Activated CD8-positive, alpha-beta T cell treated with anti-CD3 and anti-CD28 coated beads for 36 hours (primary cell): ENCODE results near the gene CLCN2. TPM values are rescaled to one million over a fixed set of nuclear protein-coding genes. Genes with fewer than 3 reads are reported as not detected.

ENCODE experiments used
- ATAC-seq: fragments of 200-7000 bp; cut with Tn5 transposase; one replicate; pipeline ENCODE4 v1.10.0; 2021; ENCODE audit warnings: mild to moderate bottlenecking, moderate library complexity
- CTCF ChIA-PET: fragments of 350-600 bp; sonication (Branson Sonifier 250); formaldehyde crosslinking; loops from one replicate; lab custom pipeline; 2021; ENCODE audit warnings: antibody characterized with exemption; lab: Charles Lee
- POLR2A ChIA-PET: fragments of 350-600 bp; sonication (Branson Sonifier 250); formaldehyde crosslinking; loops from one replicate; lab custom pipeline; 2021; ENCODE audit warnings: antibody characterized with exemption; lab: Charles Lee
- DNase-seq: peaks from one replicate; pipeline ENCODE4 v3.0.0-alpha.2; 2020
- H3K27ac Mint-ChIP-seq: one replicate; pipeline ENCODE4 v1.8.0; 2021; ENCODE audit warnings: mild to moderate bottlenecking, mixed read lengths
- H3K27me3 Mint-ChIP-seq: one replicate; pipeline ENCODE4 v1.8.0; 2021; ENCODE audit warnings: mixed read lengths
- H3K36me3 Mint-ChIP-seq: one replicate; pipeline ENCODE4 v1.8.0; 2021; ENCODE audit warnings: low read depth, mixed read lengths
- H3K4me1 Mint-ChIP-seq: one replicate; pipeline ENCODE4 v1.8.0; 2021; ENCODE audit warnings: low read depth, mixed read lengths
- H3K4me3 Mint-ChIP-seq: one replicate; pipeline ENCODE4 v1.8.0; 2021; ENCODE audit warnings: mild to moderate bottlenecking, moderate library complexity, mixed read lengths
- H3K9me3 Mint-ChIP-seq: one replicate; pipeline ENCODE4 v1.8.0; 2021; ENCODE audit warnings: mixed read lengths
- CTCF ChIP-seq: fragments of 200-600 bp; IDR thresholded peaks from one replicate; pipeline ENCODE4 v1.8.0; 2022; ENCODE audit warnings: antibody characterized with exemption, mild to moderate bottlenecking
- intact Hi-C: fragments of 100-400 bp; cut with micrococcal nuclease; formaldehyde crosslinking; loops from one replicate; pipeline ENCODE4 v1.10.0; 2022
- total RNA-seq, 2 experiments: library from RNA; stranded (reverse); gene quantifications; one replicate each; pipeline ENCODE4 v1.2.3, GENCODE V29; 2021

CLCN2 gene
- total RNA-seq, 2 experiments from 2014 or later: 4.0 to 4.2 TPM

DNA sequence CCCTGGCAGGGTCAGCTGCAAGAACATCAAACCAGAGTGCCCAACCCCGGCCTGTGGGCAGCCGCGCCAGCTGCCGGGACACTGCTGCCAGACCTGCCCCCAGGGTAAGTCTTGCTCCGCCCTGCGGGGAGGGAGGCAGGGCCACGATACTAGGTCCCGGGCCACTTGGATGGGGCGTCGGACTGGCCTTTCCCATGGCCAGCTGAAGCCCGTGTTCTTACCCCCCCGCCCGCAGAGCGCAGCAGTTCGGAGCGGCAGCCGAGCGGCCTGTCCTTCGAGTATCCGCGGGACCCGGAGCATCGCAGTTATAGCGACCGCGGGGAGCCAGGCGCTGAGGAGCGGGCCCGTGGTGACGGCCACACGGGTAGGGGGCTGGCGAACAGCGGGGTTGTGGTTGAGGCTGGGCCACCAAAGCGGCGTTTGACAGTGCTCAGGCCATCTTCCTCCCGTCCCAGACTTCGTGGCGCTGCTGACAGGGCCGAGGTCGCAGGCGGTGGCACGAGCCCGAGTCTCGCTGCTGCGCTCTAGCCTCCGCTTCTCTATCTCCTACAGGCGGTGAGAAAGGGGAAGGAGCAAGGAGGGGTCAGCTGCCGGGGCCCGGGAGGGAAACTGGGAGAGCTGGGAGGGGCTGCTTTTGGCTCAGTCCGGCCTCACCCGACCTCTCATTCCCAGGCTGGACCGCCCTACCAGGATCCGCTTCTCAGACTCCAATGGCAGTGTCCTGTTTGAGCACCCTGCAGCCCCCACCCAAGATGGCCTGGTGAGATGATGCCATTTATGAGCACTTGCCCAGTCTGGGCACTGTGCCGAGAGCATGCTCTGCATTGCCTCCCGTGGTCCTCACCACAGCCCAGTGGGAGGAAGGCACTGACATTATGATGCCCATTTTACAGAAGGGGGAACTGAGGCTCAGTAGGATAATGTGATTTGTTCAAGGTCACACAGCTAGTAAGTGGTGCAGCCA lies 20.1 kb upstream of the CLCN2 start:
- POLR2A ChIA-PET: interaction anchor here (0.6 to 2.0 kb wide), 3 partner anchors 14 to 32 kb away, joined by 3 to 5 read pairs (median 4); no protein-coding TSS in a partner anchor
- H3K27ac Mint-ChIP-seq: no peak overlapping the region
- DNase-seq (no peak), ATAC-seq (peak; percentile 12)
- peaks cover 3% of the 10 kb centered on the region for H3K4me1 Mint-ChIP-seq
- CTCF ChIA-PET: interaction anchor here (1.5 to 2.3 kb wide), 2 partner anchors 10 to 133 kb away, joined by 3 to 12 read pairs; no protein-coding TSS in a partner anchor
- no peaks in the 10 kb centered on the region for H3K36me3 Mint-ChIP-seq
- H3K9me3 Mint-ChIP-seq: no peaks in the 10 kb centered on the region
- TF ChIP-seq CTCF: no peak
- H3K4me3 Mint-ChIP-seq: peak overlapping the region; percentile 35
- peaks cover 52% of the 10 kb centered on the region for H3K27me3 Mint-ChIP-seq
- intact Hi-C loops: no loop called here

- H3K27me3 Mint-ChIP-seq: peaks cover 52% of the 10 kb centered on the region
- POLR2A ChIA-PET: interaction anchor here (1.5 to 2.0 kb wide), 2 partner anchors 13 to 22 kb away, joined by 4 to 5 read pairs; no protein-coding TSS in a partner anchor
- no peak for DNase-seq
Measured at GRCh38 chr3:184380627-184381260, 19.3 kb upstream of the CLCN2 start.

DNA sequence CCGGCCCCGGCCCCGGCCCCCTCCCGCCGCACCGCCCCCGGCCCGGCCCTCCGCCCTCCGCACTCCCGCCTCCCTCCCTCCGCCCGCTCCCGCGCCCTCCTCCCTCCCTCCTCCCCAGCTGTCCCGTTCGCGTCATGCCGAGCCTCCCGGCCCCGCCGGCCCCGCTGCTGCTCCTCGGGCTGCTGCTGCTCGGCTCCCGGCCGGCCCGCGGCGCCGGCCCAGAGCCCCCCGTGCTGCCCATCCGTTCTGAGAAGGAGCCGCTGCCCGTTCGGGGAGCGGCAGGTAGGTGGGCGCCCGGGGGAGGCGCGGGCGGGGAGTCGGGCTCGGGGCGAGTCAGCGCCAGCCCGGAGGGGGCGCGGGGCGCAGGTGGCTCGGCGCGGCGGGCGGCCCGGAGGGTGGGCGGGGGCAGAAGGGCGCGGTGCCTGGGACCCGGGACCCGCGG lies 18.8 kb upstream of the CLCN2 start:
- peaks cover 50% of the 10 kb centered on the region for H3K27me3 Mint-ChIP-seq
- ChIA-PET CTCF (interaction anchor here (1.5 to 2.3 kb wide), 2 partner anchors 8 to 134 kb away, joined by 3 to 12 read pairs; no protein-coding TSS in a partner anchor), POLR2A (interaction anchor here (1.5 to 2.0 kb wide), 2 partner anchors 12 to 21 kb away, joined by 4 to 5 read pairs; no protein-coding TSS in a partner anchor)
- H3K27ac Mint-ChIP-seq: no peak overlapping the region
- no peaks in the 10 kb centered on the region for H3K9me3 Mint-ChIP-seq
- no peak for TF ChIP-seq CTCF
- peaks cover 3% of the 10 kb centered on the region for H3K4me1 Mint-ChIP-seq
- no peak overlapping the region for H3K4me3 Mint-ChIP-seq
- ATAC-seq (peak; percentile 37), DNase-seq (peak; percentile 23)
- H3K36me3 Mint-ChIP-seq: no peaks in the 10 kb centered on the region
- intact Hi-C loops: no loop called here

More at GRCh38 chr3:184380627-184381260, 19.3 kb upstream of the CLCN2 start:
- Mint-ChIP-seq H3K9me3 (no peaks in the 10 kb centered on the region), H3K4me3 (peak overlapping the region; percentile 35), H3K27ac (no peak overlapping the region), H3K4me1 (peaks cover 3% of the 10 kb centered on the region), H3K36me3 (no peaks in the 10 kb centered on the region)
- ATAC-seq: peak; percentile 43
- intact Hi-C loops: no loop called here
- CTCF ChIA-PET: interaction anchor here (1.5 to 2.3 kb wide), 2 partner anchors 9 to 133 kb away, joined by 3 to 12 read pairs; no protein-coding TSS in a partner anchor
- TF ChIP-seq CTCF: no peak

GRCh38 chr3:184379358-184380184 lies 18.2 kb upstream of the CLCN2 start, which contains the start of gene CHRD:
TSS of gene CHRD (plus strand) at chr3:184380054. CDS start at chr3:184380319, 265 bp downstream.
- Mint-ChIP-seq H3K4me3 (peak within 1 kb of the TSS; percentile 35), H3K27ac (no peak within 1 kb of the TSS), H3K9me3 (no peaks in the 10 kb centered on the region), H3K36me3 (no peaks in the 10 kb centered on the region), H3K27me3 (peaks cover 50% of the 10 kb centered on the region), H3K4me1 (peaks cover 3% of the 10 kb centered on the region)
- ChIA-PET POLR2A (interaction anchor here (1.5 to 2.0 kb wide), 2 partner anchors 12 to 20 kb away, joined by 4 to 5 read pairs; no protein-coding TSS in a partner anchor), CTCF (interaction anchor here (1.2 to 1.5 kb wide), 2 partner anchors 134 to 135 kb away, joined by 3 read pairs; no protein-coding TSS in a partner anchor)
- intact Hi-C loops: no loop called here
- DNase-seq: no peak
- no peak for ATAC-seq
- no peak for TF ChIP-seq CTCF
